ENCODE results near the gene PTTG1. TPM values are rescaled to one million over a fixed set of nuclear protein-coding genes. Genes with fewer than 3 reads are reported as not detected.

Gene PTTG1
- polyA plus RNA-seq, 1 of the 3 experiments (the other 2 are of a cell fraction), result 279 TPM

DNA sequence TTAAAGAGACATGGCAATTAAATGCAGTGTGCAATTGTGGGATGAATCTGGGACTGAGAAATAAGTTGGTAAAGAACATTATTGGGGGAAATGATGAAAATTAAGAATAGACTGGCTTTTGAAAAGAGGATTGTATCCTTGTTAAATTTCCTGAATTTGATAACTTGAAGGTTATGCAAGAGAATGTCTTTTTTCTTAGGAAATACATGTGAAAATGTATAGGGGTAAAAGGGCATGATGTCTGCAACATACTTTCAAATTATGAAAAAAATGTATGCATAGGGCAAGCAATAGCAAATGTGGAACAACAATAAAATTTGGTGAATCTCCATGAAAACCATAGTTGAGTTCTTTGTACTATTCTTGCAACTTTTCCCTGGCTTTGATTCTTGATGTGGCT, 24.1 kb downstream of the PTTG1 start:
- Histone ChIP-seq H3K79me2 (ENCODE audit: insufficient read depth) (no peaks in the 10 kb centered on the region), H3K9me3 (no peaks in the 10 kb centered on the region), H4K20me1 (ENCODE audit: insufficient read depth) (no peaks in the 10 kb centered on the region), H3K36me3 (replicated peaks in 1 of 2; ENCODE audit: control insufficient read depth in 1 of 2, insufficient read depth in 2 of 2, low read length in 1 of 2) (no peaks in the 10 kb centered on the region), H3K4me3 (ENCODE audit: low read depth in 2 of 2, low read length in 1 of 2) (no peak overlapping the region), H3K9ac (no peak overlapping the region), H3F3A (replicated peaks; ENCODE audit: insufficient read depth) (no peaks in the 10 kb centered on the region), H3K4me2 (no peak overlapping the region), H2AFZ (ENCODE audit: low read depth) (no peak overlapping the region), H3K27ac (ENCODE audit: low read depth in 2 of 2, low read length in 1 of 2) (no peak overlapping the region), H3K4me1 (ENCODE audit: control insufficient read depth in 1 of 2, insufficient read depth in 2 of 2, low read depth in 1 of 2, low read length in 1 of 2) (no peaks in the 10 kb centered on the region), H3K27me3 (ENCODE audit: insufficient read depth) (no peaks in the 10 kb centered on the region), H3K9me2 (no peaks in the 10 kb centered on the region)
- TF ChIP-seq RFX5 (IDR thresholded peaks at IDR 0.05; ENCODE audit: low read length) (no peak), MEF2A (IDR thresholded peaks at IDR 0.05; ENCODE audit: borderline replicate concordance, low read depth) (no peak), CHD2 (IDR thresholded peaks at IDR 0.05; ENCODE audit: low read length, partially characterized antibody) (no peak), NRF1 (IDR thresholded peaks at IDR 0.05; ENCODE audit: low read depth, low read length) (no peak), FOSL2 (IDR thresholded peaks at IDR 0.05; ENCODE audit: borderline replicate concordance, low read depth) (no peak), FOXM1 (IDR thresholded peaks at IDR 0.05; ENCODE audit: low read depth) (no peak), RXRA (IDR thresholded peaks at IDR 0.05; ENCODE audit: borderline replicate concordance, low read depth) (no peak), FOXJ3 (CRISPR knock-in tag; IDR thresholded peaks at IDR 0.05) (no peak), ELF1 (IDR thresholded peaks at IDR 0.05) (no peak), YY1 (IDR thresholded peaks at IDR 0.05; ENCODE audit: low read depth) (no peak), RCOR1 (IDR thresholded peaks at IDR 0.05; ENCODE audit: low read length) (no peak)
- TF ChIP-seq, protein P1, sequence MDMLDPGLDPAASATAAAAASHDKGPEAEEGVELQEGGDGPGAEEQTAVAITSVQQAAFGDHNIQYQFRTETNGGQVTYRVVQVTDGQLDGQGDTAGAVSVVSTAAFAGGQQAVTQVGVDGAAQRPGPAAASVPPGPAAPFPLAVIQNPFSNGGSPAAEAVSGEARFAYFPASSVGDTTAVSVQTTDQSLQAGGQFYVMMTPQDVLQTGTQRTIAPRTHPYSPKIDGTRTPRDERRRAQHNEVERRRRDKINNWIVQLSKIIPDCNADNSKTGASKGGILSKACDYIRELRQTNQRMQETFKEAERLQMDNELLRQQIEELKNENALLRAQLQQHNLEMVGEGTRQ (IDR thresholded peaks at IDR 0.05; ENCODE audit: borderline replicate concordance, low read depth, low read length), result no peak
- TF ChIP-seq, protein P2, sequence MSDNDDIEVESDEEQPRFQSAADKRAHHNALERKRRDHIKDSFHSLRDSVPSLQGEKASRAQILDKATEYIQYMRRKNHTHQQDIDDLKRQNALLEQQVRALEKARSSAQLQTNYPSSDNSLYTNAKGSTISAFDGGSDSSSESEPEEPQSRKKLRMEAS (IDR thresholded peaks at IDR 0.05; ENCODE audit: low read depth), result no peak
- TF ChIP-seq, protein P3, sequence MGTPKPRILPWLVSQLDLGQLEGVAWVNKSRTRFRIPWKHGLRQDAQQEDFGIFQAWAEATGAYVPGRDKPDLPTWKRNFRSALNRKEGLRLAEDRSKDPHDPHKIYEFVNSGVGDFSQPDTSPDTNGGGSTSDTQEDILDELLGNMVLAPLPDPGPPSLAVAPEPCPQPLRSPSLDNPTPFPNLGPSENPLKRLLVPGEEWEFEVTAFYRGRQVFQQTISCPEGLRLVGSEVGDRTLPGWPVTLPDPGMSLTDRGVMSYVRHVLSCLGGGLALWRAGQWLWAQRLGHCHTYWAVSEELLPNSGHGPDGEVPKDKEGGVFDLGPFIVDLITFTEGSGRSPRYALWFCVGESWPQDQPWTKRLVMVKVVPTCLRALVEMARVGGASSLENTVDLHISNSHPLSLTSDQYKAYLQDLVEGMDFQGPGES (IDR thresholded peaks at IDR 0.05; ENCODE audit: low read depth, low read length), result no peak
- TF ChIP-seq, protein P4, sequence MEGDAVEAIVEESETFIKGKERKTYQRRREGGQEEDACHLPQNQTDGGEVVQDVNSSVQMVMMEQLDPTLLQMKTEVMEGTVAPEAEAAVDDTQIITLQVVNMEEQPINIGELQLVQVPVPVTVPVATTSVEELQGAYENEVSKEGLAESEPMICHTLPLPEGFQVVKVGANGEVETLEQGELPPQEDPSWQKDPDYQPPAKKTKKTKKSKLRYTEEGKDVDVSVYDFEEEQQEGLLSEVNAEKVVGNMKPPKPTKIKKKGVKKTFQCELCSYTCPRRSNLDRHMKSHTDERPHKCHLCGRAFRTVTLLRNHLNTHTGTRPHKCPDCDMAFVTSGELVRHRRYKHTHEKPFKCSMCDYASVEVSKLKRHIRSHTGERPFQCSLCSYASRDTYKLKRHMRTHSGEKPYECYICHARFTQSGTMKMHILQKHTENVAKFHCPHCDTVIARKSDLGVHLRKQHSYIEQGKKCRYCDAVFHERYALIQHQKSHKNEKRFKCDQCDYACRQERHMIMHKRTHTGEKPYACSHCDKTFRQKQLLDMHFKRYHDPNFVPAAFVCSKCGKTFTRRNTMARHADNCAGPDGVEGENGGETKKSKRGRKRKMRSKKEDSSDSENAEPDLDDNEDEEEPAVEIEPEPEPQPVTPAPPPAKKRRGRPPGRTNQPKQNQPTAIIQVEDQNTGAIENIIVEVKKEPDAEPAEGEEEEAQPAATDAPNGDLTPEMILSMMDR (IDR thresholded peaks at IDR 0.05), result no peak
- TF ChIP-seq, protein P5, sequence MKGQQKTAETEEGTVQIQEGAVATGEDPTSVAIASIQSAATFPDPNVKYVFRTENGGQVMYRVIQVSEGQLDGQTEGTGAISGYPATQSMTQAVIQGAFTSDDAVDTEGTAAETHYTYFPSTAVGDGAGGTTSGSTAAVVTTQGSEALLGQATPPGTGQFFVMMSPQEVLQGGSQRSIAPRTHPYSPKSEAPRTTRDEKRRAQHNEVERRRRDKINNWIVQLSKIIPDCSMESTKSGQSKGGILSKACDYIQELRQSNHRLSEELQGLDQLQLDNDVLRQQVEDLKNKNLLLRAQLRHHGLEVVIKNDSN (IDR thresholded peaks at IDR 0.05; ENCODE audit: borderline replicate concordance, low read depth), result no peak
- TF ChIP-seq, protein P6, sequence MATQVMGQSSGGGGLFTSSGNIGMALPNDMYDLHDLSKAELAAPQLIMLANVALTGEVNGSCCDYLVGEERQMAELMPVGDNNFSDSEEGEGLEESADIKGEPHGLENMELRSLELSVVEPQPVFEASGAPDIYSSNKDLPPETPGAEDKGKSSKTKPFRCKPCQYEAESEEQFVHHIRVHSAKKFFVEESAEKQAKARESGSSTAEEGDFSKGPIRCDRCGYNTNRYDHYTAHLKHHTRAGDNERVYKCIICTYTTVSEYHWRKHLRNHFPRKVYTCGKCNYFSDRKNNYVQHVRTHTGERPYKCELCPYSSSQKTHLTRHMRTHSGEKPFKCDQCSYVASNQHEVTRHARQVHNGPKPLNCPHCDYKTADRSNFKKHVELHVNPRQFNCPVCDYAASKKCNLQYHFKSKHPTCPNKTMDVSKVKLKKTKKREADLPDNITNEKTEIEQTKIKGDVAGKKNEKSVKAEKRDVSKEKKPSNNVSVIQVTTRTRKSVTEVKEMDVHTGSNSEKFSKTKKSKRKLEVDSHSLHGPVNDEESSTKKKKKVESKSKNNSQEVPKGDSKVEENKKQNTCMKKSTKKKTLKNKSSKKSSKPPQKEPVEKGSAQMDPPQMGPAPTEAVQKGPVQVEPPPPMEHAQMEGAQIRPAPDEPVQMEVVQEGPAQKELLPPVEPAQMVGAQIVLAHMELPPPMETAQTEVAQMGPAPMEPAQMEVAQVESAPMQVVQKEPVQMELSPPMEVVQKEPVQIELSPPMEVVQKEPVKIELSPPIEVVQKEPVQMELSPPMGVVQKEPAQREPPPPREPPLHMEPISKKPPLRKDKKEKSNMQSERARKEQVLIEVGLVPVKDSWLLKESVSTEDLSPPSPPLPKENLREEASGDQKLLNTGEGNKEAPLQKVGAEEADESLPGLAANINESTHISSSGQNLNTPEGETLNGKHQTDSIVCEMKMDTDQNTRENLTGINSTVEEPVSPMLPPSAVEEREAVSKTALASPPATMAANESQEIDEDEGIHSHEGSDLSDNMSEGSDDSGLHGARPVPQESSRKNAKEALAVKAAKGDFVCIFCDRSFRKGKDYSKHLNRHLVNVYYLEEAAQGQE (IDR thresholded peaks at IDR 0.05; ENCODE audit: low read depth, low read length), result no peak
- ChIA-PET CTCF (no interaction called here), POLR2A (no interaction called here)
- DNase-seq, result no peak

All from SK-N-SH (cell line).